ENCODE measurements around the gene ANTXRL.
"Not testable (repeated sequence)": the region's sequence is repeated elsewhere in the genome, so short reads cannot be mapped to it uniquely, and the experiment has no call there.

ANTXRL gene

DNA sequence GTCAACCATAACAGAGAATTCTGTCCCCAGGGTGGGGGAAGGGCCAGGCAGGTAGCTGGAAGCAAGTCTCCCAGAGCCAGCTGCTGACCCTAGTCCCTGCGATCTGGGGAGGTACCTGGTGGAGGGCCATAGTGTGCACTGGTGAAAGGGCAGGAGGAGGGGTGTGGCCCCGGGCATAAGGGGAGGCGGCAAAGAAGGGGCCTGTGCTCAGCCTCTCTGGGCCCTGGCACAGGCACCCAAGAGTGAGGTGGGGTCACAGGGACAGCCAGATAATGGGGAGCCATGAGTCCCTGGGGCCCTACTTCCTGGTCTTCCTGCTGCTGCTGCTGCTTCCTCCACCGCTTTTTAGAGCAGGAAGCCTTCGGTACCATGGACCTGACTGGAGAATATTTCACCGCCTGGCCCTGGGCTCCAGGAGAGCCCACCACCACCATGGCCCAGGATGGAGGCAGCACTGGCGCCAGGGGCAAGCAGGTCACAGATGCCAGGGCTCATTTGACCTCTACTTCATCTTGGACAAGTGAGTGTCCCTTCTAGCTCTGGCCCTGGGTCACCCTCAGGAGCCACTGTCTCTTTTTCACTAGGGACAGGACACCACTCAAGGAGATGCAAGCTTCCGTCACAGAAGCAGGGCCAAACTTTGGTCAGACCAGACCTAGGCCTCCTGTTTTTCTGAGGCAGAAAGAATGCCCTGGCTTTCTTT lies at the start of gene ANTXRL:
Gene ANTXRL, plus strand, starts transcription at position 7 of the 703 bp plus-strand sequence. Its CDS starts 266 bp downstream, at position 273.
- DNase-seq, result peak; percentile 23

GRCh38 chr10:46237815-46238510 lies 48.8 kb upstream of the ANTXRL start:
- DNase-seq, result no peak

DNA sequence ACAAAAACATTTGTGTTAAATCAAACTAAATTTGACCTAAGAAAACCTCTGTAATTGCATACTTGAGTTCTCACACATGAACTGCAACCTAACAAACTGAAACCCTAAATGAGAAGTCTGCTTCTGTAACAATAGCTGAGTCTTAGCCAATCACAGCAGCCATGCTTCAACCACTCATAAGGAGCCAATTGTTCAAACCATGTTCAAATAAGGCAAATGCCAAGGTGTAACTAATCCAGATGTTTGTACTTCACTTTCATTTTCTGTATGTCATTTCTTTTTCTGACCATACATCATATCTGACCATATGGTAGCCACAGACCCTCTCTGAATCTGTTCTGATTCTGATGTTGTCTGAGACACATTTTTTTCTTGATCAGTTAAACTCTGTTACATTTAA lies 47.5 kb upstream of the ANTXRL start:
- no peak for DNase-seq

DNA sequence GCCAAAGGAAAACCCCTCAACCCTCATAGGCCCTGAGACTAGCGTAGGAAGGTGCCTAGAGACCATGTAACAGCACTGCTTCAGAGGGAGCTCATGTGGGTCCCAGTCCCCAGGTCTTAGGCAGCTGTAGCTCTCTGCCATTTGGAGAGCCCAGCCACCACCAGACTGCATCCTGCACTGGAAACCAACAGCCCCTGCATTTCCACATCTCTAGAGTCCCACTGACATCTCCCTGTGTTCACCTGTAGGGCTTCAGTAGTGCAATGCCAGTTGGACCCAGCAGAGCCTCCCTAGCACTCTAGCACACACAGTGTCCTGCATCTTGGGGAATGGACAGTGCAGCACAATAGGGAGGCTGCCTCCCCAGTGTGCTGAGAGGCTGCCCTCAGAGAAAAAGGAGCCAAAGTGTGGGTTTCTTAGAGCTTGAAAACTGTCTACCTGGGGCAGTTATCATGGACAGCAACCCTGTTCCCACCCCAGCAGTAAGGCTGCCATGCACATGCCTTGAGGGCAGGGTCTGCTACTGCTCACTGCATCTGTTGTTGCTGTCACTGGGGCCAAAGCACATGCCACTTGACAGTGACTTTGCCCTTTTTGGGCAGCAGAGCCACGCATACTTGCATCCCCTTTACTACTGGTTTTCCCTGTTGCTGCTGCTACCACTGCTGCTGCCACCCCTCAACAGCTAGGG lies 46.7 kb upstream of the ANTXRL start:
- DNase-seq, result no peak

- no peak for DNase-seq
These were observed 45.9 kb upstream of the ANTXRL start for GRCh38 chr10:46240684-46241565.

- DNase-seq, result no peak
These were observed 41.4 kb upstream of the ANTXRL start for GRCh38 chr10:46245381-46245900.

GRCh38 chr10:46246400-46247180 lies 40.2 kb upstream of the ANTXRL start:
- DNase-seq, result peak; percentile 21

DNA sequence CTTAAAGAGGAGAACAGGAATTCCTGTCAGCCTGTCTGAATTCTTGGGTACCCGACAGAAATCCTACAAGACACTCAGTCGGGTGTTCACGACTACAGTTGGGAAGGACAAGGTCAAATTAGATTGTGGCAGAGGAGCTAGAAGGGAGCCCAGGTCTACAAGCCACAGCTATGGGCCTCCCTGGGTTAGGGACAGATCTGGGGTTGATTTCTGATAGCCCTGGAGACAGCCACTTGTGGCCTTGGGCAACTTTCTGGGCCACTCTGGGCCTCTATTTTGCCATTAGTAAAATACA lies 39.7 kb upstream of the ANTXRL start:
- DNase-seq, result no peak

- peak; percentile 17 for DNase-seq
These were observed 38.8 kb upstream of the ANTXRL start for GRCh38 chr10:46247808-46248569.

GRCh38 chr10:46248651-46249146 lies 38.1 kb upstream of the ANTXRL start:
- DNase-seq, result peak; percentile 14

- not testable (repeated sequence) for DNase-seq
These were observed 37.0 kb upstream of the ANTXRL start for GRCh38 chr10:46249617-46250344.

- DNase-seq, result no peak
These were observed 36.3 kb upstream of the ANTXRL start for GRCh38 chr10:46250481-46250880.

DNA sequence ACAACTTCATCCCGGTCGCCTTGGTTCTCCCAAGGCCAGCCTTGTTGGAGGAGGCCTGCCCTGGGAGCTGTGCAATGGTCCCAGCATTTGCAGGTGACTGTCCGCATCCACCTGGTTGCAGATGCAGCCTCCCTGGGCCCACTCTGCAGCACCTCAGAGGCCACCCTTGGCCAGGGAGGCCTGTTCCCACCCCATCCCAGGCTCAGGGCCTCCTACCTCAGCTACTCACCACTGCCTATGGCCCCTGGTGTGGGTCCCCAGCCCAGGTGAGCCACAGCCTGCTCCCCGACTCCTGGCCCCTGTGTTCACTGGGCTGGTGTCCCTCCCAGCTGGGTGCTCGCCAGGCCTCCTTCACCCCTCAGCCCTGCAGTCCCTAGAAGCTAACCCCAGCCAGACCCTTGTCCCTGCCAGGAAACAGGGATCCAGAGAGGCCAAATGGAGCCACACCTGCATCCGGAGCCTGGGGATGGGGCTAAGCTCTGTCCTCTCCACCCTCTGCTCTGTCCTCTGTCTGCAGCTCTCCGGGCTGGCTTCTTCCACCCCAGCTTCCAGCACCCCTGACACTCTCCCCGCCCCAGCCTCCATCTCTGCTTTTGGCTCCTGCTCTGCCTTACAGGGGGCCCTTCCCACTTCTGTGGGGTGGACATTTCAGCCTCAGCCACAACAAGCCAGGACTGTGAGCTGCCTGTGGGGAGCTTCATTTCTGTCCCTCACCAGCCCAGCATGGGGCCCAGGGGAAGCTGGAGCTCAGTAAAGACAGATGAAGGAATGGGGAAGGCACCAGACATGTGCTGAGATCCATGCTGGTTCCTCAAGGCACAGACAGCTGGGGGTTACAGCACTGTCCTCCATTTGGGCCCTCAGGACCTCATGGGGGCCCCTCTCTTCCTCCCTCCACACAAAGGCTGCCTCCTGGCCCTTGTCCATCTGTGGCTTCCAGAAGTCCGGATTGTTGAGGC lies 35.6 kb upstream of the ANTXRL start:
- peak; percentile 18 for DNase-seq

DNA sequence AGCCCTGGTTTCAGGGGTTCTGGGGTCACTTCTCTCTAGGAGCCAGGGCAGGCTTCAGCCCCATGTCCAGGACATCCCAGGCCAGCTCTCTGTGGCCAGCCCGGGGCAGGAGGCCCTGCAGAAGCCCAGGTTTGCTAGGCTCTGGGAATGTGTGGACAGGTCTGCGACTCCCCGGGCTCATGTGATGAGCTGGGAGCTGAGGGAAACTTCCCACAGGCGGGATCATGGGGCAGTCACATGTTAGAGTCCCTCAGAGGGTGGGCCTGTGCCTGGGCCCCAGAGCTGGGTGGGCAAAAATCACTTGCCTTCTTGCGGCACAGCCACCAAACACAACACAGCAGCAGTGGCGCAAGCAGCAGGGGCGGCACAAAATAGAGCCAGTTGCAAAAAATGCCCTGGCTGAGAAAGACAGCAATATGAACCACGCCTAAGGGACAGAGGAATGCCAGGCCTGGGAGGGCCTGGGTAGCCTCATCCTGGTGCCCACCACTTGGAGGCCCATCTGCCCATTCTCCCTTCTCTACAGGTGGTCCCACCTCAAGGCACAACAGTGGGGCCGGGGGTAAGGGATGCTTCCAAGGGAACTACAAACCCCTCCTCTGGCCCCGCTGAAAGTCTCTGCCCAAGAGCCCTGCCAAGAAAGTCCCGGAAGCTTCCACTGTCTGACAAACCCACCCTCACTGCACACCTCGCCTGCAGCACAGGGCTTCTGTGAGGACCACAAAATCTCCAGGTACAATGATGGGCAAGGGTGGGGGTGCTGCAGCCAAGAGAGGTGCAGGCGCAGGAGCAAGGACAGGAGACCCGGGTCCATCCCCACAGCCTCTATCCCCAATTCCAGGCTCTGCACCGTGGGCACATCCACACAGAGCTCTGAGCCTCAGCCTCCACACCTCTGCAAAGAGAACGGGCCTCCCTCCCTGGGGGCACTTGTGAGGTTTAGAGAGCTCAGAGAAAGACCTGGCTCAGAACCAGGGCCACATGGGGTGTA lies 34.6 kb upstream of the ANTXRL start:
- no peak for DNase-seq

DNA sequence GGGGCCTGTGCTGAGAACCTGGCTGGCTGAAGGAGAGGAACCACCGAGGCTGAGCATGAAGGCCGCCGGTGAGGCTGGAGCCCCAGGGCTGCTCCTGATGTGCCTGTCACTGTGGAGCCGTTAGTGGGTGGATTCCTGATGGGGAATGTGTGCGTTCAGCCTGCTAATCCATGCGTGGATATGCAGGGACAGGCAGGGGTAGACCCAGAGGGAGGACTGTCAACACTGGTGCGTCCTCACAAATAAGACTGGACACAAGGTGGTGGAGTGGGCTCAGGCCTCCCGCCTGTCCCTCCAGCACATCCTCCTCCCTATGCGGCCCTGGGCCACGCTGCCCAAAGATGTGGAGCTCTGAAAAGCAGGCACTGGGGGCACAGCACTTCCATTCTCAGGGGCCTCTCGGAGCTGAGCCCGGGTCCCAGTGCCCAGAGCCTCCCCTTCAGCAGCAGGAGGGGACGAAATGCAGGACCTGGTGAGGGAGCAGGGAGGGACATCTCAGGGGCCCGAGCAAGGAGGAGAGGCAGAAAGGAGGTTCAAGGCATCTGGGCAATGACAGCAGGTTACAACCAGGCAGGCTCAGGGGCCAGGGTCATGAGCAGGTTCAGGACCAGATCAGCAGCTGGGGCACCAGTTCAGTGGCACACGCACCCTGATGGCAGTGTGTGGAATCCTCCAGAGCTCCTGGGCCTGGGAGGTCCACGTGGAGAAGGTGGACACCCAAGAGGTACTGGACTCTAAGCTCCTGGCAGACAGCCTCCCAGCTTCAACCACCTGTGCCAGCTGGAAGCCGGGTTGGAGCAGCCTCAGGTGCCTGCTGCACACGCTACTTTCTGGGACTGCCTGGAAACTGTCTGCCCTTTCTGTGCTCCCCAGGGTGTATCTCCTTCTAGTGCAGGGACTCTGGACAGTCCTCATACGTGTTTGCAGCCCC lies 33.5 kb upstream of the ANTXRL start:
- no peak for DNase-seq

GRCh38 chr10:46254007-46254383 lies 32.8 kb upstream of the ANTXRL start:
- DNase-seq, result no peak

DNA sequence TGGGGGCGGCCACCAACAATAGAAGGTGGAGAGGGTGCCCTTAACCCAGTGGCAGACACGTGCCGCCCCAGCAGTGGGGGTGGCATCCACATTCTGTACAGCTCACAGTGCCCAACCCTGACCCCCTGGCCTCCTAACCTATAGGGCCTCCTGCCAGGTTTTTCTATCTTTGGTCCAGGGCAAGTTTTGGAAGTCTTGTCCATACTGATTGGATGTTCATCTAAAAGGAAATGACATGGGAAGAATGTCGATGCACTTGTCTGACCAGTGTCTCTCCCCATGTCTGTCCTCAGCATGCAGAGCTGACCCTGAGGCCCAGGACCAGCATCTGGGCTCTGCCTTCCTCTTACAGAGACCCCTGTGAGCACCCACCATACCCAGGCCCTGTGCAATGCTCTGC lies 32.3 kb upstream of the ANTXRL start:
- DNase-seq, result no peak
